ENCODE data around the gene C10orf95.

C10orf95 gene

DNA sequence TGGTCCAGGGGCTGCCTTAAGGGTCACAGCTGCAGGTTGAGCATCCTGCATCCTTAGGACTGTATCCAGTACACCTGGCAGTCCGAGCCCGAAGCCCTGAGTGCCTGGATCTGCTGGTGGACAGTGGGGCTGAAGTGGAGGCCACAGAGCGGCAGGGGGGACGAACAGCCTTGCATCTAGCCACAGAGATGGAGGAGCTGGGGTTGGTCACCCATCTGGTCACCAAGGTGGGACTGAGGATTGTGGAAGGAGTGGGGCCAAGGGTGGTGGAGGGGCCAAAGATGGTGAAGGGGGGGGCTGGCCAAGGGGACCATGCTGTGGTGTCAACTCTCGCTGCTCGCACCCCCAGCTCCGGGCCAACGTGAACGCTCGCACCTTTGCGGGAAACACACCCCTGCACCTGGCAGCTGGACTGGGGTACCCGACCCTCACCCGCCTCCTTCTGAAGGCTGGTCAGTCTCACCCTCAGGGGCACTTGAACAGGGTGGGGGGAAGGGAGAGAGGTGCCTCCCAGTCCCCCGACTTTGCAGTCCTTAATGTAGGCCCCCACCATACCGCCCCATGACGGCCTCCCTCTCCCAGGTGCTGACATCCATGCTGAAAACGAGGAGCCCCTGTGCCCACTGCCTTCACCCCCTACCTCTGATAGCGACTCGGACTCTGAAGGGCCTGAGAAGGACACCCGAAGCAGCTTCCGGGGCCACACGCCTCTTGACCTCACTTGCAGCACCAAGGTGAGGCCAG, 50.6 kb downstream of the C10orf95 start:
- DNase-seq: no peak

DNA sequence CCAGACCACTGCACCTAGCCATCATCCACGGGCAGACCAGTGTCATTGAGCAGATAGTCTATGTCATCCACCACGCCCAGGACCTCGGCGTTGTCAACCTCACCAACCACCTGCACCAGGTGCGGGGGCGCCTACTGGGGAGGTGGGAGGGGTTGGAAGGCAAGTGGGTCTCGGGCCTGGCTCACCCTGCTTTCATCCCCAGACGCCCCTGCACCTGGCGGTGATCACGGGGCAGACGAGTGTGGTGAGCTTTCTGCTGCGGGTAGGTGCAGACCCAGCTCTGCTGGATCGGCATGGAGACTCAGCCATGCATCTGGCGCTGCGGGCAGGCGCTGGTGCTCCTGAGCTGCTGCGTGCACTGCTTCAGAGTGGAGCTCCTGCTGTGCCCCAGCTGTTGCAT, 51.3 kb downstream of the C10orf95 start:
- DNase-seq: no peak
